ENCODE measurements around the gene PIP5KL1. TPM values are rescaled to one million over a fixed set of nuclear protein-coding genes. Genes with fewer than 3 reads are reported as not detected.
A peak's percentile ranks its signal among the peaks of the same experiment; 100 is the strongest.

The PIP5KL1 gene
- total RNA-seq, 2 experiments from 2014 or later: 0.95 to 4.4 TPM

DNA sequence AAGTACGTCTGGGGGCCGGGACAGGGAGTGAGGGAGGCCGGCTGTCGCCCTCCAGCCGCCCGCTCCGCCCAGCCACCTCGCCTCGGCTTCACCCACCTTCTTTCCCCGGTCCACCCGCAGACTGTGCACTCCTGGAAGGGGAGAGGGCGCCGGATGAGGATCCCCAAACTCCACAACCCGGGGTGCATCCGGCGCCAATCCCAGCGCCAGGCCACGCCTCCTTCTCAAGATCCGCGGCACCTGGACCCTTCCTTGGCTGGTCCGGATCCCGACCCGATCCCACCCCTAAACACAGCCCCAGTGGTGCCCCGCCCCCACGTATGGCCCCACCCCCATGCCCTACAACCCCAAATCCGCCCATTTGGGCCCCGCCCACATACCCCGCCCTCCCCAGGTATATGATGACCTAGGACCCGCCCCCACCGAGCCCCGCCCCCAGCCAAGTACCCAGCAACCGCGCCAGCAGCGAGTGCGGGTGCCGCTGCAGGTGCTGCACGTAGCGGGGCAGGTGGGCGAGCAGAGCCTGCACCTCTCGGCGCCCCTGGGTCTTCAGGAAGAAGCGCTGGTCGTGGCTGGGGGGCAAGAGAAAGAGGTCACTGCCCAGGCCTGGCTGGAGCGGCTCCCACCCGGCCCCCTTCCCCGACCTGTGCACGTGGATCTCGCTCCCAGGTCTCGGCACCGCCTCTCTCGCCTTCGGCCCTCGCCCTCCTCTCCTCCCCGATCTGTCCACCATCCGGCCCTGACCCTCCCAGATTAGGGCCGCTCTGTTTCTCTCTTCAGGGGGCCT, 3.2 kb downstream of the PIP5KL1 start:
- Histone ChIP-seq H3K9me3 (ENCODE audit: low read length) (no peaks in the 10 kb centered on the region), H3K4me2 (ENCODE audit: low read length) (peak overlapping the region; percentile 71), H3K27ac (ENCODE audit: low read depth, low read length, poor library complexity, severe bottlenecking) (no peak overlapping the region), H3K4me1 (ENCODE audit: insufficient read depth, low read length, poor library complexity, severe bottlenecking) (peaks cover 41% of the 10 kb centered on the region), H3K36me3 (ENCODE audit: insufficient read depth, low read length) (no peaks in the 10 kb centered on the region), H3K4me3 (ENCODE audit: low read depth, low read length, poor library complexity, severe bottlenecking) (peak overlapping the region; percentile 61), H4K20me1 (ENCODE audit: insufficient read depth, low read length) (no peaks in the 10 kb centered on the region), H2AFZ (ENCODE audit: low read length) (no peak overlapping the region), H3K9me2 (ENCODE audit: insufficient read depth, low read length) (no peaks in the 10 kb centered on the region), H3K79me2 (ENCODE audit: insufficient read depth, low read depth, low read length) (no peaks in the 10 kb centered on the region)
- ChIA-PET CTCF (ENCODE audit: unreplicated experiment) (interaction anchor here (0.6 kb wide), 1 partner anchor 541 kb away, joined by 6 read pairs; no protein-coding TSS in a partner anchor), POLR2A (interaction anchor here (0.6 kb wide), 1 partner anchor 12 kb away, joined by 5 read pairs; no protein-coding TSS in a partner anchor)
- BruUV-seq (replicated peaks): no TSS peak
- TF ChIP-seq, protein P1, sequence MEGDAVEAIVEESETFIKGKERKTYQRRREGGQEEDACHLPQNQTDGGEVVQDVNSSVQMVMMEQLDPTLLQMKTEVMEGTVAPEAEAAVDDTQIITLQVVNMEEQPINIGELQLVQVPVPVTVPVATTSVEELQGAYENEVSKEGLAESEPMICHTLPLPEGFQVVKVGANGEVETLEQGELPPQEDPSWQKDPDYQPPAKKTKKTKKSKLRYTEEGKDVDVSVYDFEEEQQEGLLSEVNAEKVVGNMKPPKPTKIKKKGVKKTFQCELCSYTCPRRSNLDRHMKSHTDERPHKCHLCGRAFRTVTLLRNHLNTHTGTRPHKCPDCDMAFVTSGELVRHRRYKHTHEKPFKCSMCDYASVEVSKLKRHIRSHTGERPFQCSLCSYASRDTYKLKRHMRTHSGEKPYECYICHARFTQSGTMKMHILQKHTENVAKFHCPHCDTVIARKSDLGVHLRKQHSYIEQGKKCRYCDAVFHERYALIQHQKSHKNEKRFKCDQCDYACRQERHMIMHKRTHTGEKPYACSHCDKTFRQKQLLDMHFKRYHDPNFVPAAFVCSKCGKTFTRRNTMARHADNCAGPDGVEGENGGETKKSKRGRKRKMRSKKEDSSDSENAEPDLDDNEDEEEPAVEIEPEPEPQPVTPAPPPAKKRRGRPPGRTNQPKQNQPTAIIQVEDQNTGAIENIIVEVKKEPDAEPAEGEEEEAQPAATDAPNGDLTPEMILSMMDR (conservative IDR thresholded peaks at IDR 0.05; ENCODE audit: low read length): no peak
- no peak for TF ChIP-seq EZH2phosphoT487 (IDR thresholded peaks at IDR 0.05; ENCODE audit: borderline replicate concordance, low read depth, low read length)
- intact Hi-C loops (cut with micrococcal nuclease; ENCODE audit: unreplicated experiment): loop anchor here (10.0 kb wide), 1 partner anchor 423 kb away; no protein-coding TSS in a partner anchor
- peak; percentile 72 for DNase-seq (ENCODE audit: low spot score)

DNA sequence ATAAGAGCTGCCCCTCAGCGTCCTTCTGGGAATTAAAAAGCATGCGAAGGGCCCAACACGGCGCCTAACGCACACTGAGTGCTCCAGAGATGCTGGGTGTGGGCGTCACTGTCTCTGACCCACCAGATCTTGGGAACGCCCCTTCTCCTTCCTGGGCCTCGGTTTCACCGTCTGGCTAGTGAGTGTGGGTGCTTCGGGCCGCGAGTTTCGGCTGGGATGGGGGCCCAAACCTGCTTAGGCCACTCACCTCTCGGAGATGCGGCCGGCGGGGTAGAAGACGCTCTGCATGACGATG, 3.7 kb downstream of the PIP5KL1 start:
- H2AFZ ChIP-seq (ENCODE audit: low read length): no peak overlapping the region
- POLR2A ChIA-PET: no interaction called here

More for the DNA sequence above, 3.7 kb downstream of the PIP5KL1 start:
- TF ChIP-seq, protein P1 (conservative IDR thresholded peaks at IDR 0.05; ENCODE audit: low read length): no peak
- TF ChIP-seq EZH2phosphoT487 (IDR thresholded peaks at IDR 0.05; ENCODE audit: borderline replicate concordance, low read depth, low read length): no peak
- H3K4me2 ChIP-seq (ENCODE audit: low read length): peak overlapping the region; percentile 71
- intact Hi-C loops (cut with micrococcal nuclease; ENCODE audit: unreplicated experiment): loop anchor here (10.0 kb wide), 1 partner anchor 422 kb away; no protein-coding TSS in a partner anchor
- peak overlapping the region; percentile 61 for H3K4me3 ChIP-seq (ENCODE audit: low read depth, low read length, poor library complexity, severe bottlenecking)
- no peaks in the 10 kb centered on the region for H3K79me2 ChIP-seq (ENCODE audit: insufficient read depth, low read depth, low read length)
- BruUV-seq (replicated peaks): no TSS peak
- no peaks in the 10 kb centered on the region for H3K36me3 ChIP-seq (ENCODE audit: insufficient read depth, low read length)
- DNase-seq (ENCODE audit: low spot score): no peak
- no peak overlapping the region for H3K27ac ChIP-seq (ENCODE audit: low read depth, low read length, poor library complexity, severe bottlenecking)
- CTCF ChIA-PET (ENCODE audit: unreplicated experiment): no interaction called here
- H3K9me2 ChIP-seq (ENCODE audit: insufficient read depth, low read length): no peaks in the 10 kb centered on the region
- H3K9me3 ChIP-seq (ENCODE audit: low read length): no peaks in the 10 kb centered on the region
- no peaks in the 10 kb centered on the region for H4K20me1 ChIP-seq (ENCODE audit: insufficient read depth, low read length)
- peaks cover 44% of the 10 kb centered on the region for H3K4me1 ChIP-seq (ENCODE audit: insufficient read depth, low read length, poor library complexity, severe bottlenecking)

All from OCI-LY7 (cell line).